Renal cortex interstitium (tissue), 11 donors: Measurements from ENCODE around the gene CDH7. TPM values are rescaled to one million over a fixed set of nuclear protein-coding genes. Genes with fewer than 3 reads are reported as not detected.

Source experiments
- DNase-seq, 11 donors: peaks; one replicate each; pipeline ENCODE4 v3.0.0-alpha.2; 2013; ENCODE audit warnings: low read depth in 9 of 11, low spot score in 4 of 11; ENCODE audit errors: extremely low read depth in 1 of 11
- polyA plus RNA-seq, 3 donors: library from polyadenylated mRNA; unstranded; fragments of 120-200 nt; gene quantifications; one replicate each; pipeline ENCODE4 v1.2.1, GENCODE V29; 2013; ENCODE audit not compliant: insufficient read length in 3 of 3

The CDH7 gene
- polyA plus RNA-seq, 3 donors = 13.9 to 20.3 (median 18.0) TPM

- DNase-seq = no peak
Observed at GRCh38 chr18:65754121-65754520, 3.3 kb downstream of the CDH7 start.

GRCh38 chr18:65755616-65756015, 4.8 kb downstream of the CDH7 start:
- DNase-seq = no peak

GRCh38 chr18:65760457-65760856, 9.6 kb downstream of the CDH7 start:
- no peak for DNase-seq

- no peak for DNase-seq
Observed at GRCh38 chr18:65761636-65762295, 11.0 kb downstream of the CDH7 start.

- no peak for DNase-seq
Observed at GRCh38 chr18:65762556-65762955, 11.7 kb downstream of the CDH7 start.

GRCh38 chr18:65767406-65767805, 16.6 kb downstream of the CDH7 start:
- DNase-seq = no peak

GRCh38 chr18:65768120-65768778, 17.4 kb downstream of the CDH7 start:
- DNase-seq = no peak

- DNase-seq = no peak
Observed at GRCh38 chr18:65769652-65770051, 18.8 kb downstream of the CDH7 start.

GRCh38 chr18:65786474-65786873, 35.7 kb downstream of the CDH7 start:
- DNase-seq = no peak

GRCh38 chr18:65788373-65788772, 37.6 kb downstream of the CDH7 start:
- DNase-seq = no peak

GRCh38 chr18:65790604-65791003, 39.8 kb downstream of the CDH7 start:
- no peak for DNase-seq

GRCh38 chr18:65791719-65792118, 40.9 kb downstream of the CDH7 start:
- no peak for DNase-seq

- DNase-seq = no peak
Observed at GRCh38 chr18:65792456-65793074, 41.8 kb downstream of the CDH7 start.

- DNase-seq = no peak
Observed at GRCh38 chr18:65808759-65809158, 57.9 kb downstream of the CDH7 start.

GRCh38 chr18:65811307-65811706, 60.5 kb downstream of the CDH7 start:
- no peak for DNase-seq

- DNase-seq = no peak
Observed at GRCh38 chr18:65815506-65815905, 64.7 kb downstream of the CDH7 start.

- DNase-seq = no peak
Observed at GRCh38 chr18:65817178-65817577, 66.4 kb downstream of the CDH7 start.

- no peak for DNase-seq
Observed at GRCh38 chr18:65821911-65822310, 71.1 kb downstream of the CDH7 start.

GRCh38 chr18:65822826-65823225, 72.0 kb downstream of the CDH7 start:
- DNase-seq = no peak

GRCh38 chr18:65827444-65827843, 76.6 kb downstream of the CDH7 start:
- DNase-seq = no peak

GRCh38 chr18:65835881-65836280, 85.1 kb downstream of the CDH7 start:
- no peak for DNase-seq
